NCI-H2107 treated with DMSO at 0.1 percent for 48 hours (cell line): ENCODE data around the gene LRIG1.

Experiments
- DNase-seq: peaks from one replicate; lab custom pipeline; 2025; ENCODE audit not compliant: unreplicated experiment; lab: John Stamatoyannopoulos, UW

LRIG1 gene

GRCh38 chr3:66444146-66444644, 56.6 kb downstream of the LRIG1 start:
- DNase-seq = no peak

- DNase-seq = no peak
Observed at GRCh38 chr3:66443118-66443803, 57.6 kb downstream of the LRIG1 start.

- DNase-seq = no peak
Observed at GRCh38 chr3:66442254-66443117, 58.3 kb downstream of the LRIG1 start.

GRCh38 chr3:66441692-66442091, 59.1 kb downstream of the LRIG1 start:
- no peak for DNase-seq

- DNase-seq = no peak
Observed at GRCh38 chr3:66441129-66441528, 59.7 kb downstream of the LRIG1 start.

GRCh38 chr3:66439666-66440344, 61.0 kb downstream of the LRIG1 start:
- peak; percentile 34 for DNase-seq

GRCh38 chr3:66438046-66438445, 62.8 kb downstream of the LRIG1 start:
- no peak for DNase-seq

- DNase-seq = no peak
Observed at GRCh38 chr3:66437341-66437929, 63.4 kb downstream of the LRIG1 start.

GRCh38 chr3:66435989-66436388, 64.8 kb downstream of the LRIG1 start:
- no peak for DNase-seq

- no peak for DNase-seq
Observed at GRCh38 chr3:66434726-66435125, 66.1 kb downstream of the LRIG1 start.

GRCh38 chr3:66433522-66433782, 67.4 kb downstream of the LRIG1 start:
- no peak for DNase-seq

- DNase-seq = no peak
Observed at GRCh38 chr3:66432767-66433521, 67.9 kb downstream of the LRIG1 start.

GRCh38 chr3:66432041-66432766, 68.6 kb downstream of the LRIG1 start:
- no peak for DNase-seq

GRCh38 chr3:66431494-66431893, 69.3 kb downstream of the LRIG1 start:
- no peak for DNase-seq

GRCh38 chr3:66430876-66431275, 69.9 kb downstream of the LRIG1 start:
- no peak for DNase-seq

GRCh38 chr3:66428733-66429132, 72.1 kb downstream of the LRIG1 start:
- DNase-seq = no peak

- DNase-seq = no peak
Observed at GRCh38 chr3:66427951-66428474, 72.8 kb downstream of the LRIG1 start.

GRCh38 chr3:66427352-66427751, 73.5 kb downstream of the LRIG1 start:
- no peak for DNase-seq

- DNase-seq = no peak
Observed at GRCh38 chr3:66426135-66426534, 74.7 kb downstream of the LRIG1 start.

GRCh38 chr3:66425576-66426114, 75.2 kb downstream of the LRIG1 start:
- DNase-seq = no peak
